Endothelial cell of umbilical vein (primary cell): Measurements from ENCODE around the gene FBXO2. TPM values are rescaled to one million over a fixed set of nuclear protein-coding genes. Genes with fewer than 3 reads are reported as not detected.

Experiments used
- BruUV-seq: library from RNA; stranded (reverse); fragments of 400-500 nt; replicated peaks from 2 replicates; lab custom pipeline; 2021; lab: Mats Ljungman, UMichigan
- CTCF ChIA-PET: fragments of 300-600, 350-600 bp; sonication (Branson Sonifier 250); formaldehyde crosslinking; loops from one replicate; lab custom pipeline; 2021; ENCODE audit warnings: antibody characterized with exemption, inconsistent platforms; lab: Charles Lee
- POLR2A ChIA-PET: fragments of 300-600, 350-600 bp; sonication (Branson Sonifier 250); formaldehyde crosslinking; loops from one replicate; lab custom pipeline; 2021; ENCODE audit warnings: antibody characterized with exemption, inconsistent platforms; lab: Charles Lee
- DNase-seq: peaks from one replicate; pipeline ENCODE4 v3.0.0-alpha.2; 2011; ENCODE audit warnings: low read depth, low spot score
- FAIRE-seq: peaks from 2 replicates; lab custom pipeline; 2011; peaks lifted over from hg19 to GRCh38; lab: Jason Lieb, UNC
- H2AFZ ChIP-seq: 2 replicates; pipeline ENCODE4 v1.6.0; 2012; ENCODE audit warnings: low read depth, low read length, control low read depth, inconsistent platforms
- H3K27ac ChIP-seq: 2 replicates; pipeline ENCODE4 v1.5.1; 2011; ENCODE audit warnings: low read depth, mild to moderate bottlenecking, control low read depth, low read length, moderate library complexity; ENCODE audit not compliant: insufficient read depth
- H3K27me3 ChIP-seq, 2 experiments: 2 replicates each; pipeline versions ENCODE4 v1.6.0 to v1.6.1; 2011; ENCODE audit warnings: low read length in 2 of 2, mixed read lengths in 1 of 2; ENCODE audit not compliant: control insufficient read depth in 2 of 2, insufficient read depth in 2 of 2
- H3K36me3 ChIP-seq, 2 experiments: 2 replicates in 1 of 2; 3 replicates in 1 of 2; pipeline ENCODE4 v1.5.1; 2011; ENCODE audit warnings: low read length in 2 of 2, mild to moderate bottlenecking in 1 of 2, moderate library complexity in 1 of 2; ENCODE audit not compliant: control insufficient read depth in 2 of 2, insufficient read depth in 2 of 2; ENCODE audit errors: extremely low read depth in 1 of 2
- H3K4me1 ChIP-seq: 3 replicates; pipeline ENCODE4 v1.5.1; 2011; ENCODE audit warnings: mild to moderate bottlenecking, low read length; ENCODE audit not compliant: control insufficient read depth, insufficient read depth; ENCODE audit errors: extremely low read depth
- H3K4me2 ChIP-seq: 2 replicates; pipeline ENCODE4 v1.6.1; 2011; ENCODE audit warnings: low read length, control low read depth, mixed read lengths; ENCODE audit not compliant: insufficient read depth
- H3K4me3 ChIP-seq, 3 experiments: fragments of 200-600 bp in 1 of 3; sonication (generic), shearing (Covaris generic) in 1 of 3; replicated peaks in 1 of 3; 2 replicates each; pipeline ENCODE4 v1.5.1; 2011 to 2016; ENCODE audit warnings: control low read depth in 3 of 3, low read length in 3 of 3, mild to moderate bottlenecking in 2 of 3, inconsistent platforms in 1 of 3, low read depth in 1 of 3, moderate library complexity in 1 of 3; ENCODE audit not compliant: insufficient read depth in 1 of 3
- H3K79me2 ChIP-seq: 2 replicates; pipeline ENCODE4 v1.6.0; 2012; ENCODE audit warnings: low read length, inconsistent platforms; ENCODE audit not compliant: control insufficient read depth, insufficient read depth
- H3K9ac ChIP-seq: replicated peaks from 2 replicates; pipeline ENCODE3; 2011; ENCODE audit warnings: low read length, control low read depth; ENCODE audit not compliant: insufficient read depth; ENCODE audit errors: extremely low read depth
- H3K9me1 ChIP-seq: replicated peaks from 3 replicates; pipeline ENCODE4 v1.6.0; 2011; ENCODE audit warnings: mild to moderate bottlenecking, low read length; ENCODE audit not compliant: control insufficient read depth, insufficient read depth; ENCODE audit errors: extremely low read depth
- H3K9me3 ChIP-seq: replicated peaks from 2 replicates; pipeline ENCODE4 v1.5.1; 2012; ENCODE audit warnings: low read length, inconsistent platforms; ENCODE audit not compliant: control insufficient read depth, insufficient read depth
- H4K20me1 ChIP-seq: replicated peaks from 2 replicates; pipeline ENCODE3; 2011; ENCODE audit warnings: mild to moderate bottlenecking, low read length; ENCODE audit not compliant: control insufficient read depth, insufficient read depth; ENCODE audit errors: extremely low read depth
- EZH2 ChIP-seq: IDR thresholded peaks from 2 replicates; pipeline ENCODE4 v1.6.1; 2012; ENCODE audit warnings: borderline replicate concordance, low read depth, mild to moderate bottlenecking, moderate library complexity, low read length, inconsistent platforms; ENCODE audit not compliant: severe bottlenecking
- FOS ChIP-seq: IDR thresholded peaks from 2 replicates; pipeline ENCODE4 v1.6.1; 2011; ENCODE audit warnings: mild to moderate bottlenecking, low read length, moderate library complexity, borderline replicate concordance; ENCODE audit not compliant: insufficient read depth
- GATA2 ChIP-seq: IDR thresholded peaks from 2 replicates; pipeline ENCODE4 v1.7.0; 2011; ENCODE audit warnings: low read depth, mild to moderate bottlenecking, moderate library complexity, mixed read lengths, low read length; ENCODE audit not compliant: insufficient read length, insufficient read depth
- JUN ChIP-seq: IDR thresholded peaks from 2 replicates; pipeline ENCODE4 v1.6.1; 2011; ENCODE audit warnings: borderline replicate concordance, low read depth; ENCODE audit not compliant: insufficient read length, insufficient read depth
- MYC ChIP-seq: IDR thresholded peaks from one replicate; pipeline ENCODE4 v1.6.1; 2011; ENCODE audit warnings: mild to moderate bottlenecking, low read depth, low read length
- POLR2A ChIP-seq: IDR thresholded peaks from 2 replicates; pipeline ENCODE4 v1.6.1; 2012; ENCODE audit warnings: low read depth, mild to moderate bottlenecking, control low read depth, low read length
- POLR2AphosphoS5 ChIP-seq: IDR thresholded peaks from 2 replicates; pipeline ENCODE4 v1.6.1; 2012; ENCODE audit warnings: low read depth, mild to moderate bottlenecking, control low read depth, low read length, moderate library complexity; ENCODE audit not compliant: insufficient read depth
- dilution Hi-C: fragments of 300-500 bp; cut with MboI; formaldehyde crosslinking; loops from one replicate; pipeline ENCODE4 v1.15.0; 2019; ENCODE audit warnings: low sequenced_read_pairs; ENCODE audit not compliant: extremely low pct_ligation_motif_present
- intact Hi-C: fragments of 100-400 bp; cut with micrococcal nuclease; formaldehyde crosslinking; loops from one replicate; pipeline ENCODE4 v1.10.0; 2022
- polyA plus RNA-seq, 4 experiments: library from polyadenylated mRNA; depleted of rRNA in 3 of 4; stranded (reverse) in 3 of 4; unstranded in 1 of 4; fragments of >200 nt; gene quantifications; 2 replicates each; pipeline versions ENCODE4 v1.2.1 to v1.2.3, GENCODE V29; 2011 to 2012; ENCODE audit warnings: missing spikeins in 1 of 4
- total RNA-seq: library from RNA; stranded (reverse); gene quantifications from 2 replicates; pipeline ENCODE4 v1.2.3, GENCODE V29; 2021
- TF ChIP-seq, protein P1 (sequence below): IDR thresholded peaks from 2 replicates; pipeline ENCODE4 v1.6.1; 2011; ENCODE audit not compliant: insufficient read depth, insufficient read length
- TF ChIP-seq, protein P2 (sequence below), 2 donors: IDR thresholded peaks; 1 replicate in 1 of 2; 2 replicates in 1 of 2; pipeline ENCODE4 v1.5.1; 2011; ENCODE audit warnings: low read length in 2 of 2, mild to moderate bottlenecking in 2 of 2, moderate library complexity in 2 of 2, control low read depth in 1 of 2, inconsistent platforms in 1 of 2, low read depth in 1 of 2; ENCODE audit not compliant: insufficient read depth in 1 of 2; ENCODE audit errors: extremely low read depth in 1 of 2

FBXO2 gene
- total and polyA plus RNA-seq, 2 donors (not counting 3 experiments of a cell fraction or from before 2014, with no cell fraction given): 0.42 to 0.91 TPM

DNA sequence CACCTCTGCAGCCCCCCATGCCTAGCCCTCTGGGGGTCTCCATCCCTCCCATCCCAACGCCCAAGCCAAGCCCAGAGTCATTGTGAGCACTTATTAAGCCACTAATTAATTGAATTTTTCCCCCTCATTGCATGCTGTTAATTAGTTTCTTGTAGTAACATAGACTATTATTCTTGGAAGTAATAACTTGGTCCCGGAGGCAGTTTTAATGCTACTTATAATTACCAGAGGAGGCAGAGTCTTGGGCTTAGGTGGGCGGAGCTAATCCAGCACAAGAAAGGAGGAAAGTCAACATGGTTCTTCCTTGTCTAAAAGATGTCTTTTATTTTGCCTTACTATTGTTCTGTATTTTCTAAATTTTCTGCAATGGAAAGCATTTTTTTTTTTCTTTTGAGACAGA is 27.7 kb downstream of the FBXO2 start:
- no TSS peak for BruUV-seq
- TF ChIP-seq, protein P1, sequence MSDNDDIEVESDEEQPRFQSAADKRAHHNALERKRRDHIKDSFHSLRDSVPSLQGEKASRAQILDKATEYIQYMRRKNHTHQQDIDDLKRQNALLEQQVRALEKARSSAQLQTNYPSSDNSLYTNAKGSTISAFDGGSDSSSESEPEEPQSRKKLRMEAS: no peak
- no peak for TF ChIP-seq FOS
- TF ChIP-seq EZH2: no peak
- no peak for TF ChIP-seq POLR2AphosphoS5
- no peak for TF ChIP-seq MYC
- TF ChIP-seq, protein P2, sequence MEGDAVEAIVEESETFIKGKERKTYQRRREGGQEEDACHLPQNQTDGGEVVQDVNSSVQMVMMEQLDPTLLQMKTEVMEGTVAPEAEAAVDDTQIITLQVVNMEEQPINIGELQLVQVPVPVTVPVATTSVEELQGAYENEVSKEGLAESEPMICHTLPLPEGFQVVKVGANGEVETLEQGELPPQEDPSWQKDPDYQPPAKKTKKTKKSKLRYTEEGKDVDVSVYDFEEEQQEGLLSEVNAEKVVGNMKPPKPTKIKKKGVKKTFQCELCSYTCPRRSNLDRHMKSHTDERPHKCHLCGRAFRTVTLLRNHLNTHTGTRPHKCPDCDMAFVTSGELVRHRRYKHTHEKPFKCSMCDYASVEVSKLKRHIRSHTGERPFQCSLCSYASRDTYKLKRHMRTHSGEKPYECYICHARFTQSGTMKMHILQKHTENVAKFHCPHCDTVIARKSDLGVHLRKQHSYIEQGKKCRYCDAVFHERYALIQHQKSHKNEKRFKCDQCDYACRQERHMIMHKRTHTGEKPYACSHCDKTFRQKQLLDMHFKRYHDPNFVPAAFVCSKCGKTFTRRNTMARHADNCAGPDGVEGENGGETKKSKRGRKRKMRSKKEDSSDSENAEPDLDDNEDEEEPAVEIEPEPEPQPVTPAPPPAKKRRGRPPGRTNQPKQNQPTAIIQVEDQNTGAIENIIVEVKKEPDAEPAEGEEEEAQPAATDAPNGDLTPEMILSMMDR (IDR thresholded peaks at IDR 0.05; ENCODE audit: extremely low read depth in 1 of 2, insufficient read depth in 1 of 2, low read depth in 1 of 2, low read length in 2 of 2): no peak
- TF ChIP-seq JUN: no peak
- no peak for TF ChIP-seq POLR2A
- TF ChIP-seq GATA2: no peak
- no peak overlapping the region for H2AFZ ChIP-seq
- ChIA-PET CTCF (interaction anchor here (0.9 to 1.5 kb wide), 2 partner anchors 11 to 19 kb away, joined by 3 read pairs; no protein-coding TSS in a partner anchor), POLR2A (no interaction called here)
- H3K9me1 ChIP-seq: no peaks in the 10 kb centered on the region
- H3K4me1 ChIP-seq: no peaks in the 10 kb centered on the region
- no peaks in the 10 kb centered on the region for H3K79me2 ChIP-seq
- H3K4me2 ChIP-seq: no peak overlapping the region
- dilution Hi-C loops: no loop called here
- intact Hi-C loops: no loop called here
- no peak overlapping the region for H3K9ac ChIP-seq
- H3K27ac ChIP-seq: no peak overlapping the region
- no peaks in the 10 kb centered on the region for H3K9me3 ChIP-seq
- H3K36me3 ChIP-seq: no peaks in the 10 kb centered on the region
- DNase-seq (no peak), FAIRE-seq (no peak)
- H3K27me3 ChIP-seq: no peaks in the 10 kb centered on the region
- no peaks in the 10 kb centered on the region for H4K20me1 ChIP-seq
- H3K4me3 ChIP-seq: no peak overlapping the region
